ENCODE measurements around the gene JAG1.

JAG1 gene

GRCh38 chr20:10708351-10709185 is 34.8 kb upstream of the JAG1 start:
- TF ChIP-seq USF1 (IDR thresholded peaks at IDR 0.05) (no peak), ZBTB7A (IDR thresholded peaks at IDR 0.05; ENCODE audit: low read depth) (no peak), REST (IDR thresholded peaks at IDR 0.05; ENCODE audit: low read depth) (no peak), CREB1 (IDR thresholded peaks at IDR 0.05; ENCODE audit: low read depth) (no peak), EP300 (IDR thresholded peaks at IDR 0.05; ENCODE audit: borderline replicate concordance) (no peak)

- TF ChIP-seq EP300 (IDR thresholded peaks at IDR 0.05; ENCODE audit: borderline replicate concordance) (no peak), ZBTB7A (IDR thresholded peaks at IDR 0.05; ENCODE audit: low read depth) (no peak)
Measured at GRCh38 chr20:10707791-10708190, 34.0 kb upstream of the JAG1 start.

GRCh38 chr20:10707068-10707467 is 33.3 kb upstream of the JAG1 start:
- TF ChIP-seq USF1 (IDR thresholded peaks at IDR 0.05) (no peak), TCF12 (IDR thresholded peaks at IDR 0.05; ENCODE audit: low read depth) (no peak), CREB1 (IDR thresholded peaks at IDR 0.05; ENCODE audit: low read depth) (no peak), REST (IDR thresholded peaks at IDR 0.05; ENCODE audit: low read depth) (no peak)

- TF ChIP-seq CEBPB (IDR thresholded peaks at IDR 0.05) (no peak), REST (IDR thresholded peaks at IDR 0.05; ENCODE audit: low read depth) (no peak), MAX (IDR thresholded peaks at IDR 0.05) (no peak), TCF12 (IDR thresholded peaks at IDR 0.05; ENCODE audit: low read depth) (no peak)
Measured at GRCh38 chr20:10706460-10706811, 32.6 kb upstream of the JAG1 start.

GRCh38 chr20:10705801-10706459 is 32.1 kb upstream of the JAG1 start:
- TF ChIP-seq ZBTB7A (IDR thresholded peaks at IDR 0.05; ENCODE audit: low read depth) (no peak), TCF12 (IDR thresholded peaks at IDR 0.05; ENCODE audit: low read depth) (no peak), YY1 (IDR thresholded peaks at IDR 0.05; ENCODE audit: low read depth) (no peak), MAX (IDR thresholded peaks at IDR 0.05) (no peak), EP300 (IDR thresholded peaks at IDR 0.05; ENCODE audit: borderline replicate concordance) (no peak), RAD21 (IDR thresholded peaks at IDR 0.05; ENCODE audit: low read depth) (no peak), USF1 (IDR thresholded peaks at IDR 0.05) (no peak), REST (IDR thresholded peaks at IDR 0.05; ENCODE audit: low read depth) (no peak), TAF1 (IDR thresholded peaks at IDR 0.05; ENCODE audit: low read depth) (no peak), CEBPB (IDR thresholded peaks at IDR 0.05) (no peak), CREB1 (IDR thresholded peaks at IDR 0.05; ENCODE audit: low read depth) (no peak), TEAD4 (IDR thresholded peaks at IDR 0.05) (no peak), EGR1 (IDR thresholded peaks at IDR 0.05) (no peak), NFIC (IDR thresholded peaks at IDR 0.05) (no peak), FOXM1 (IDR thresholded peaks at IDR 0.05; ENCODE audit: borderline replicate concordance, low read depth) (no peak)

Data from Ishikawa (cell line).